IMR-90 (cell line): ENCODE measurements around the gene NT5C1B. TPM values are rescaled to one million over a fixed set of nuclear protein-coding genes. Genes with fewer than 3 reads are reported as not detected.

Experiments used
- ATAC-seq: fragments of 200-7000 bp; cut with Tn5 transposase; 2 replicates; pipeline ENCODE4 v1.9.1; 2020; ENCODE audit warnings: low read depth, mild to moderate bottlenecking, moderate library complexity
- BruUV-seq: library from RNA; stranded (reverse); fragments of 400-500 nt; replicated peaks from 2 replicates; lab custom pipeline; 2021; lab: Mats Ljungman, UMichigan
- CTCF ChIA-PET: fragments of 300-600 bp; formaldehyde crosslinking; extraction: SDS; loops from one replicate; lab custom pipeline; 2021; ENCODE audit warnings: antibody characterized with exemption; lab: Yijun Ruan, JAX
- POLR2A ChIA-PET: fragments of 300-600 bp; sonication (Branson Sonifier 250); formaldehyde crosslinking; loops from one replicate; lab custom pipeline; 2022; ENCODE audit warnings: antibody characterized with exemption; ENCODE audit not compliant: unreplicated experiment; lab: Charles Lee
- DNase-seq: peaks from one replicate; pipeline ENCODE4 v3.0.0; 2013
- H2AFZ ChIP-seq: replicated peaks from 2 replicates; pipeline ENCODE3; 2013; ENCODE audit warnings: low read length, mild to moderate bottlenecking; ENCODE audit not compliant: poor library complexity
- H2AK5ac ChIP-seq: 2 replicates; pipeline ENCODE4 v1.6.1; 2013; ENCODE audit warnings: low read depth, low read length, inconsistent platforms
- H2AK9ac ChIP-seq: replicated peaks from 2 replicates; pipeline ENCODE3; 2013; ENCODE audit warnings: mild to moderate bottlenecking, low read depth, low read length, moderate library complexity; ENCODE audit not compliant: poor library complexity
- H2BK120ac ChIP-seq: 2 replicates; pipeline ENCODE4 v1.6.1; 2013; ENCODE audit warnings: low read depth, low read length, inconsistent platforms
- H2BK15ac ChIP-seq: 3 replicates; pipeline ENCODE4 v1.6.1; 2013; ENCODE audit warnings: low read depth, low read length, inconsistent platforms
- H2BK20ac ChIP-seq: 2 replicates; pipeline ENCODE4 v1.6.1; 2013; ENCODE audit warnings: low read depth, mild to moderate bottlenecking, inconsistent platforms, low read length, moderate library complexity
- H2BK5ac ChIP-seq: 2 replicates; pipeline ENCODE4 v1.6.1; 2013; ENCODE audit warnings: mild to moderate bottlenecking, low read depth, low read length, inconsistent platforms; ENCODE audit not compliant: poor library complexity, severe bottlenecking
- H3K14ac ChIP-seq: replicated peaks from 2 replicates; pipeline ENCODE4 v1.6.1; 2013; ENCODE audit warnings: low read depth, low read length, inconsistent platforms
- H3K18ac ChIP-seq: 2 replicates; pipeline ENCODE4 v1.6.1; 2013; ENCODE audit warnings: low read depth, low read length, control low read depth
- H3K23ac ChIP-seq: 2 replicates; pipeline ENCODE4 v1.6.1; 2013; ENCODE audit warnings: low read depth, low read length, inconsistent platforms
- H3K27ac ChIP-seq: 2 replicates; pipeline ENCODE4 v1.5.1; 2013; ENCODE audit warnings: mild to moderate bottlenecking, control low read depth, low read length; ENCODE audit not compliant: insufficient read depth
- H3K27me3 ChIP-seq: 2 replicates; pipeline ENCODE4 v1.6.1; 2013; ENCODE audit warnings: low read length; ENCODE audit not compliant: control insufficient read depth, insufficient read depth
- H3K36me3 ChIP-seq: 2 replicates; pipeline ENCODE4 v1.6.1; 2013; ENCODE audit warnings: low read length, mixed read lengths; ENCODE audit not compliant: control insufficient read depth, insufficient read depth
- H3K4ac ChIP-seq: 2 replicates; pipeline ENCODE4 v1.6.1; 2013; ENCODE audit warnings: low read depth, low read length, inconsistent platforms
- H3K4me1 ChIP-seq: 2 replicates; pipeline ENCODE4 v1.6.1; 2013; ENCODE audit warnings: low read length, mixed read lengths; ENCODE audit not compliant: control insufficient read depth, insufficient read depth
- H3K4me2 ChIP-seq: 2 replicates; pipeline ENCODE4 v1.6.1; 2013; ENCODE audit warnings: low read depth, mild to moderate bottlenecking, control low read depth, low read length, moderate library complexity
- H3K4me3 ChIP-seq: 2 replicates; pipeline ENCODE4 v1.5.1; 2013; ENCODE audit warnings: low read depth, mild to moderate bottlenecking, control low read depth, low read length, moderate library complexity; ENCODE audit not compliant: insufficient read depth
- H3K56ac ChIP-seq: 2 replicates; pipeline ENCODE4 v1.6.1; 2013; ENCODE audit warnings: low read length, inconsistent platforms; ENCODE audit not compliant: insufficient read depth; ENCODE audit errors: extremely low read depth
- H3K79me1 ChIP-seq, 2 experiments: 2 replicates each; pipeline ENCODE4 v1.6.1; 2013; ENCODE audit warnings: low read length in 2 of 2, inconsistent platforms in 1 of 2, low read depth in 1 of 2
- H3K9ac ChIP-seq: 2 replicates; pipeline ENCODE4 v1.6.1; 2013; ENCODE audit warnings: low read depth, low read length, control low read depth
- H3K9me1 ChIP-seq: 2 replicates; pipeline ENCODE4 v1.6.1; 2013; ENCODE audit warnings: low read length, inconsistent platforms; ENCODE audit not compliant: insufficient read depth
- H3K9me3 ChIP-seq: 2 replicates; pipeline ENCODE4 v1.6.1; 2013; ENCODE audit warnings: low read length; ENCODE audit not compliant: control insufficient read depth, insufficient read depth
- H4K20me1 ChIP-seq: 2 replicates; pipeline ENCODE4 v1.6.1; 2013; ENCODE audit warnings: low read length, inconsistent platforms; ENCODE audit not compliant: insufficient read depth
- H4K5ac ChIP-seq: 2 replicates; pipeline ENCODE4 v1.6.1; 2013; ENCODE audit warnings: mild to moderate bottlenecking, low read depth, low read length, control low read depth
- H4K8ac ChIP-seq, 2 experiments: 2 replicates each; pipeline ENCODE4 v1.6.1; 2013; ENCODE audit warnings: low read depth in 2 of 2, low read length in 2 of 2, control low read depth in 1 of 2, inconsistent platforms in 1 of 2
- H4K91ac ChIP-seq: 2 replicates; pipeline ENCODE4 v1.6.1; 2013; ENCODE audit warnings: low read depth, low read length, inconsistent platforms; ENCODE audit not compliant: insufficient read depth
- CEBPB ChIP-seq: IDR thresholded peaks from 2 replicates; pipeline ENCODE4 v1.6.1; 2012; ENCODE audit warnings: low read depth, low read length, improper control_type of control experiment
- CHD1 ChIP-seq: IDR thresholded peaks from 2 replicates; pipeline ENCODE4 v1.6.1; 2012; ENCODE audit warnings: low read depth, low read length, improper control_type of control experiment
- FOS ChIP-seq: fragments of 150-350 bp; IDR thresholded peaks from 2 replicates; pipeline ENCODE4 v1.6.1; 2016; ENCODE audit warnings: low read depth, low read length
- MAFK ChIP-seq: IDR thresholded peaks from 2 replicates; pipeline ENCODE4 v1.6.1; 2012; ENCODE audit warnings: low read depth, low read length, improper control_type of control experiment
- MXI1 ChIP-seq: IDR thresholded peaks from 2 replicates; pipeline ENCODE4 v1.6.1; 2012; ENCODE audit warnings: low read depth, mild to moderate bottlenecking, low read length, moderate library complexity, borderline replicate concordance
- NFE2L2 ChIP-seq: fragments of 150-350 bp; IDR thresholded peaks from 2 replicates; pipeline ENCODE4 v1.6.1; 2016; ENCODE audit warnings: low read depth, mild to moderate bottlenecking, low read length
- POLR2A ChIP-seq: IDR thresholded peaks from 2 replicates; pipeline ENCODE4 v1.6.1; 2012; ENCODE audit warnings: mild to moderate bottlenecking, low read depth, low read length
- RAD21 ChIP-seq: IDR thresholded peaks from 2 replicates; pipeline ENCODE4 v1.6.1; 2012; ENCODE audit warnings: low read length, improper control_type of control experiment
- RCOR1 ChIP-seq: IDR thresholded peaks from 2 replicates; pipeline ENCODE4 v1.6.1; 2012; ENCODE audit warnings: mild to moderate bottlenecking, low read length, improper control_type of control experiment; ENCODE audit not compliant: insufficient replicate concordance
- RFX5 ChIP-seq: IDR thresholded peaks from 2 replicates; pipeline ENCODE4 v1.8.0; 2012; ENCODE audit warnings: low read depth, mild to moderate bottlenecking, low read length, moderate library complexity
- SMC3 ChIP-seq: fragments of 150-350 bp; IDR thresholded peaks from 2 replicates; pipeline ENCODE4 v1.6.1; 2016; ENCODE audit warnings: low read depth, mild to moderate bottlenecking, antibody characterized with exemption, low read length, moderate library complexity
- WGBS, 2 experiments: methylation state at CpG; one replicate each; pipeline versions ENCODE4 v1.1.5 to v1.1.7; 2013; ENCODE audit warnings: missing lambda C conversion rate in 2 of 2; ENCODE audit not compliant: insufficient read length in 1 of 2; ENCODE audit errors: extremely low coverage in 2 of 2; 5-methylcytosine and 5-hydroxymethylcytosine counted together
- dilution Hi-C: fragments of 300-500 bp; cut with HindIII; formaldehyde crosslinking; loops from one replicate; pipeline ENCODE4 v1.14.3; 2018; ENCODE audit warnings: low sequenced_read_pairs; ENCODE audit not compliant: unreplicated experiment
- in situ Hi-C: fragments of 300-500 bp; cut with MboI; formaldehyde crosslinking; loops from 3 replicates; pipeline ENCODE4 v1.14.3; 2019; ENCODE audit warnings: low sequenced_read_pairs, inconsistent platforms, mixed read lengths
- intact Hi-C: fragments of 100-400 bp; cut with micrococcal nuclease; formaldehyde crosslinking; loops from 2 replicates; pipeline ENCODE4 v1.10.0; 2022
- polyA plus RNA-seq, 3 experiments: library from polyadenylated mRNA; depleted of rRNA; stranded (reverse); fragments of >200 nt; gene quantifications; 2 replicates each; pipeline ENCODE4 v1.2.3, GENCODE V29; 2012; ENCODE audit warnings: low replicate concordance in 1 of 3
- total RNA-seq: library from RNA; depleted of rRNA; stranded (reverse); fragments of >200 nt; gene quantifications from 2 replicates; pipeline ENCODE4 v1.2.3, GENCODE V29; 2012
- TF ChIP-seq, protein P1 (sequence below): conservative IDR thresholded peaks from 2 replicates; pipeline ENCODE4 v1.5.1; 2012; ENCODE audit warnings: mild to moderate bottlenecking, low read depth, low read length, improper control_type of control experiment

Gene NT5C1B
- total and polyA plus RNA-seq, 2 of the 4 experiments (the other 2 are of a cell fraction) = not detected

DNA sequence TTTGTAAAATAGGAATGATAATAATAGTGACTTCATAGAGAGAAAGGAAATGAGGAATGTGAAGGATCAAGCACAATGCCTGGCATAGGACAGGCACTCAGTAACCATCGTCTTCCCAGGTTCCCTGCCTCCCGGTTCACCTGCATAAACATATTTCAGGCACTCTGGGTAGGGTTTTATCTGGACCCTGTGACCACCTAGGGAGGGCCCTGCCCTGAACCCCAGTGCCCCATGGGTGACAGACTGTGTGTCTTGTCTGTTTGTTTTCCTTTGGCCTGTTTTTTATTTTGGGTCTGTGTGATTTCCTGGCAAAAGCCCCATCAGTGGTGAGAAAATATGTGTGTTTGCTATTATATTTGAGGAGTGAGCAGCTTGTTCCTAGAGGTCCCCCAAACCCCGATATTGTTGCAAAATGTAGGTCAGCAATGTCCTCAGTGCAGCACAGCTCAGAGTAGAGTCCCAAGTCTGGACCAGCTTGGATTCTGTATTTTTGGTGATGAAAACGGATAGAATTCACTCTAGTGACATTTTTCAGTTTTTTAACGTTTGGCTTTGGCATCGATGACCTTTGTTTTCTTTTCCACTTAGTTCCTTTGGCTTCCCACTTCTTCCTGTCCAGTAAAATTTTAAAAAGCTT is 9.6 kb upstream of the NT5C1B start:
- H3K27ac ChIP-seq = no peak overlapping the region
- H3K4me2 ChIP-seq = no peak overlapping the region
- no peak overlapping the region for H3K56ac ChIP-seq
- H4K8ac ChIP-seq = no peak overlapping the region
- no peak overlapping the region for H3K9ac ChIP-seq
- peak overlapping the region; percentile 35; the same call in 1 of the 2 replicates for H4K5ac ChIP-seq
- H2BK120ac ChIP-seq = no peak overlapping the region
- H2AFZ ChIP-seq = no peak overlapping the region
- ChIA-PET CTCF (interaction anchor here (0.6 kb wide), 1 partner anchor 151 kb away, joined by 3 read pairs; no protein-coding TSS in a partner anchor), POLR2A (no interaction called here)
- H2BK5ac ChIP-seq = no peak overlapping the region
- no peaks in the 10 kb centered on the region for H3K27me3 ChIP-seq
- H3K9me1 ChIP-seq = no peaks in the 10 kb centered on the region
- dilution Hi-C loops = no loop called here
- no peaks in the 10 kb centered on the region for H3K9me3 ChIP-seq
- WGBS, 2 experiments = 69% methylated on average over 3 of the region's 6 CpGs; no CpG with 5 or more reads in 1 of the 2 experiments
- TF ChIP-seq RFX5 (no peak), CEBPB (no peak), FOS (no peak), RAD21 (no peak), SMC3 (no peak), POLR2A (no peak), CHD1 (no peak), MXI1 (no peak), MAFK (no peak), NFE2L2 (no peak), RCOR1 (no peak)
- TF ChIP-seq, protein P1, sequence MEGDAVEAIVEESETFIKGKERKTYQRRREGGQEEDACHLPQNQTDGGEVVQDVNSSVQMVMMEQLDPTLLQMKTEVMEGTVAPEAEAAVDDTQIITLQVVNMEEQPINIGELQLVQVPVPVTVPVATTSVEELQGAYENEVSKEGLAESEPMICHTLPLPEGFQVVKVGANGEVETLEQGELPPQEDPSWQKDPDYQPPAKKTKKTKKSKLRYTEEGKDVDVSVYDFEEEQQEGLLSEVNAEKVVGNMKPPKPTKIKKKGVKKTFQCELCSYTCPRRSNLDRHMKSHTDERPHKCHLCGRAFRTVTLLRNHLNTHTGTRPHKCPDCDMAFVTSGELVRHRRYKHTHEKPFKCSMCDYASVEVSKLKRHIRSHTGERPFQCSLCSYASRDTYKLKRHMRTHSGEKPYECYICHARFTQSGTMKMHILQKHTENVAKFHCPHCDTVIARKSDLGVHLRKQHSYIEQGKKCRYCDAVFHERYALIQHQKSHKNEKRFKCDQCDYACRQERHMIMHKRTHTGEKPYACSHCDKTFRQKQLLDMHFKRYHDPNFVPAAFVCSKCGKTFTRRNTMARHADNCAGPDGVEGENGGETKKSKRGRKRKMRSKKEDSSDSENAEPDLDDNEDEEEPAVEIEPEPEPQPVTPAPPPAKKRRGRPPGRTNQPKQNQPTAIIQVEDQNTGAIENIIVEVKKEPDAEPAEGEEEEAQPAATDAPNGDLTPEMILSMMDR = no peak
- no peak overlapping the region for H2AK9ac ChIP-seq
- intact Hi-C loops = no loop called here
- no peak overlapping the region for H3K14ac ChIP-seq
- H2AK5ac ChIP-seq = no peak overlapping the region
- H4K20me1 ChIP-seq = no peaks in the 10 kb centered on the region
- DNase-seq (no peak), ATAC-seq (no peak)
- H3K36me3 ChIP-seq = no peaks in the 10 kb centered on the region
- no peaks in the 10 kb centered on the region for H3K79me1 ChIP-seq
- no TSS peak for BruUV-seq
- no peak overlapping the region for H3K4ac ChIP-seq
- no peak overlapping the region for H2BK15ac ChIP-seq
- in situ Hi-C loops = no loop called here
- no peak overlapping the region for H2BK20ac ChIP-seq
- peak overlapping the region; percentile 25; the same call in 1 of the 2 replicates for H3K18ac ChIP-seq
- no peak overlapping the region for H4K91ac ChIP-seq
- no peak overlapping the region for H3K4me3 ChIP-seq
- no peak overlapping the region for H3K23ac ChIP-seq
- H3K4me1 ChIP-seq = peaks cover 7% of the 10 kb centered on the region; the same call in 1 of the 2 replicates
